ENCODE measurements around the gene CHERP.

- TF ChIP-seq CTCF (IDR thresholded peaks at IDR 0.05): no peak
- TF ChIP-seq POLR2A (IDR thresholded peaks at IDR 0.05): no peak
- TF ChIP-seq POLR2AphosphoS5 (IDR thresholded peaks at IDR 0.05; ENCODE audit: insufficient read depth in 1 of 2, low read depth in 1 of 2): no peak
Measured at GRCh38 chr19:16530540-16531379, 11.5 kb downstream of the CHERP start.
